ENCODE data around the gene LRRFIP1.
"Not testable (repeated sequence)": the region's sequence is repeated elsewhere in the genome, so short reads cannot be mapped to it uniquely, and the experiment has no call there.

The LRRFIP1 gene

GRCh38 chr2:237597196-237598145 is 29.9 kb upstream of the LRRFIP1 start:
- DNase-seq, result no peak

GRCh38 chr2:237598468-237599208 is 28.7 kb upstream of the LRRFIP1 start:
- no peak for DNase-seq

GRCh38 chr2:237599465-237600110 is 27.8 kb upstream of the LRRFIP1 start:
- no peak for DNase-seq

- no peak for DNase-seq
These were observed 27.1 kb upstream of the LRRFIP1 start for GRCh38 chr2:237600205-237600846.

- no peak for DNase-seq
These were observed 25.8 kb upstream of the LRRFIP1 start for GRCh38 chr2:237601453-237602116.

GRCh38 chr2:237602409-237602808 is 25.0 kb upstream of the LRRFIP1 start:
- DNase-seq, result no peak

- peak; percentile 16 for DNase-seq
These were observed 24.2 kb upstream of the LRRFIP1 start for GRCh38 chr2:237603049-237603717.

GRCh38 chr2:237603718-237604362 is 23.5 kb upstream of the LRRFIP1 start:
- DNase-seq, result peak; percentile 88

- no peak for DNase-seq
These were observed 23.0 kb upstream of the LRRFIP1 start for GRCh38 chr2:237604391-237604790.

GRCh38 chr2:237604960-237605359 is 22.4 kb upstream of the LRRFIP1 start:
- DNase-seq, result no peak

- not testable (repeated sequence) for DNase-seq
These were observed 20.9 kb upstream of the LRRFIP1 start for GRCh38 chr2:237606522-237606921.

GRCh38 chr2:237612527-237613357 is 14.6 kb upstream of the LRRFIP1 start:
- DNase-seq, result no peak

GRCh38 chr2:237613679-237614078 is 13.7 kb upstream of the LRRFIP1 start:
- no peak for DNase-seq

- DNase-seq, result no peak
These were observed 13.2 kb upstream of the LRRFIP1 start for GRCh38 chr2:237614151-237614720.

- DNase-seq, result no peak
These were observed 11.6 kb upstream of the LRRFIP1 start for GRCh38 chr2:237615631-237616249.

GRCh38 chr2:237616373-237616733 is 11.0 kb upstream of the LRRFIP1 start:
- no peak for DNase-seq

- DNase-seq, result peak; percentile 23
These were observed 10.4 kb upstream of the LRRFIP1 start for GRCh38 chr2:237616734-237617586.

- DNase-seq, result no peak
These were observed 9.8 kb upstream of the LRRFIP1 start for GRCh38 chr2:237617587-237617982.
